PC-3 (cell line): ENCODE measurements around the gene CAPN12. TPM values are rescaled to one million over a fixed set of nuclear protein-coding genes. Genes with fewer than 3 reads are reported as not detected.

Source experiments
- ATAC-seq: fragments of 200-7000 bp; cut with Tn5 transposase; 2 replicates; pipeline ENCODE4 v1.9.1; 2020; ENCODE audit warnings: mild to moderate bottlenecking, moderate library complexity
- BruUV-seq: library from RNA; stranded (reverse); fragments of 400-500 nt; replicated peaks from 2 replicates; lab custom pipeline; 2021; lab: Mats Ljungman, UMichigan
- CTCF ChIA-PET: fragments of 300-600 bp; sonication (Branson Sonifier 250); formaldehyde crosslinking; loops from one replicate; lab custom pipeline; 2022; ENCODE audit warnings: antibody characterized with exemption; lab: Charles Lee
- POLR2A ChIA-PET: fragments of 300-600 bp; sonication (Branson Sonifier 250); formaldehyde crosslinking; loops from one replicate; lab custom pipeline; 2022; ENCODE audit warnings: antibody characterized with exemption; ENCODE audit not compliant: unreplicated experiment; lab: Charles Lee
- DNase-seq: peaks from one replicate; pipeline ENCODE4 v3.0.0-alpha.2; 2015
- H2AFZ ChIP-seq: fragments of 300-600 bp; sonication (generic); 2 replicates; pipeline ENCODE4 v1.6.0; 2016; ENCODE audit warnings: antibody characterized with exemption, low read length
- H3F3A ChIP-seq: fragments of 300-600 bp; sonication (generic); one replicate; pipeline ENCODE4 v1.6.0; 2017; ENCODE audit warnings: antibody characterized with exemption, low read length, control low read depth, mild to moderate bottlenecking; ENCODE audit not compliant: unreplicated experiment
- H3K27ac ChIP-seq: fragments of 300-600 bp; sonication (generic); 2 replicates; pipeline ENCODE4 v1.5.1; 2016; ENCODE audit warnings: mild to moderate bottlenecking, low read length
- H3K27me3 ChIP-seq: fragments of 300-600 bp; sonication (generic); 2 replicates; pipeline ENCODE4 v1.6.1; 2016; ENCODE audit warnings: low read length, mixed read lengths
- H3K36me3 ChIP-seq: fragments of 300-600 bp; sonication (generic); 2 replicates; pipeline ENCODE4 v1.6.1; 2016; ENCODE audit warnings: low read depth, mixed run types, low read length, mixed read lengths
- H3K4me1 ChIP-seq: fragments of 300-600 bp; sonication (generic); 2 replicates; pipeline ENCODE4 v1.5.1; 2016; ENCODE audit warnings: low read length; ENCODE audit not compliant: insufficient read depth
- H3K4me2 ChIP-seq: fragments of 300-600 bp; sonication (generic); 2 replicates; pipeline ENCODE4 v1.6.0; 2016; ENCODE audit warnings: low read length
- H3K4me3 ChIP-seq: fragments of 300-600 bp; sonication (generic); 2 replicates; pipeline ENCODE4 v1.5.1; 2016; ENCODE audit warnings: mild to moderate bottlenecking, low read length, mixed read lengths
- H3K79me2 ChIP-seq: fragments of 300-600 bp; sonication (generic); 2 replicates; pipeline ENCODE4 v1.6.1; 2017; ENCODE audit warnings: low read length, mixed read lengths
- H3K9ac ChIP-seq: fragments of 300-600 bp; sonication (generic); 2 replicates; pipeline ENCODE4 v1.6.0; 2016; ENCODE audit warnings: mild to moderate bottlenecking, low read length
- H3K9me2 ChIP-seq: fragments of 300-600 bp; sonication (generic); replicated peaks from 2 replicates; pipeline ENCODE4 v1.6.1; 2016; ENCODE audit warnings: mixed run types, low read length, mixed read lengths
- H3K9me3 ChIP-seq: fragments of 300-600 bp; sonication (generic); 2 replicates; pipeline ENCODE4 v1.6.1; 2016; ENCODE audit warnings: low read length, mixed read lengths
- H4K20me1 ChIP-seq: fragments of 300-600 bp; sonication (generic); 2 replicates; pipeline ENCODE4 v1.6.1; 2016; ENCODE audit warnings: low read length, mixed read lengths
- CTCF ChIP-seq: fragments of 300-600 bp; sonication (generic); conservative IDR thresholded peaks from 2 replicates; pipeline ENCODE4 v1.5.1; 2017; ENCODE audit warnings: antibody characterized with exemption, low read depth, mild to moderate bottlenecking, low read length
- EZH2 ChIP-seq: fragments of 300-600 bp; sonication (generic); IDR thresholded peaks from one replicate; pipeline ENCODE4 v1.6.1; 2017; ENCODE audit warnings: antibody characterized with exemption, mild to moderate bottlenecking, low read length; ENCODE audit not compliant: unreplicated experiment
- EZH2phosphoT487 ChIP-seq: fragments of 300-600 bp; sonication (generic); IDR thresholded peaks from 2 replicates; pipeline ENCODE4 v1.6.1; 2018; ENCODE audit warnings: mild to moderate bottlenecking, antibody characterized with exemption, low read length, borderline replicate concordance
- intact Hi-C: fragments of 100-400 bp; cut with micrococcal nuclease; formaldehyde crosslinking; loops from 2 replicates; pipeline ENCODE4 v1.9.0; 2023
- total RNA-seq: library from RNA; depleted of rRNA; stranded (reverse); fragments of >200 nt; gene quantifications from 2 replicates; pipeline ENCODE4 v1.2.3, GENCODE V29; 2014

Gene CAPN12
- total RNA-seq, 1 experiment from 2014 or later, result 3.8 TPM

GRCh38 chr19:38695317-38695683 is 49.0 kb downstream of the CAPN12 start:
- peaks cover 38% of the 10 kb centered on the region for H3K4me1 ChIP-seq
- H3K4me2 ChIP-seq, result no peak overlapping the region
- TF ChIP-seq CTCF, result no peak
- no peak for TF ChIP-seq EZH2
- TF ChIP-seq EZH2phosphoT487, result no peak
- no peaks in the 10 kb centered on the region for H3K9me3 ChIP-seq
- no peaks in the 10 kb centered on the region for H3K27me3 ChIP-seq
- no peak for DNase-seq
- peak overlapping the region; percentile 100 for H3K27ac ChIP-seq
- intact Hi-C loops, result no loop called here
- BruUV-seq, result no TSS peak
- ATAC-seq, result no peak
- no peak overlapping the region for H2AFZ ChIP-seq
- no peak overlapping the region for H3K4me3 ChIP-seq
- ChIA-PET POLR2A (no interaction called here), CTCF (no interaction called here)
- H3K9me2 ChIP-seq, result no peaks in the 10 kb centered on the region
- peaks cover 46% of the 10 kb centered on the region for H3K36me3 ChIP-seq
- H3K9ac ChIP-seq, result peak overlapping the region; percentile 98; the same call in 1 of the 2 replicates
- peaks cover 97% of the 10 kb centered on the region for H3K79me2 ChIP-seq
- peaks cover 12% of the 10 kb centered on the region for H3F3A ChIP-seq
- H4K20me1 ChIP-seq, result no peaks in the 10 kb centered on the region

GRCh38 chr19:38693380-38694223 is 50.7 kb downstream of the CAPN12 start:
- TF ChIP-seq CTCF (no peak), EZH2phosphoT487 (no peak), EZH2 (no peak)
- Histone ChIP-seq H3K79me2 (peaks cover 97% of the 10 kb centered on the region), H3K4me3 (peak overlapping the region; percentile 33; the same call in 1 of the 2 replicates), H2AFZ (no peak overlapping the region), H3F3A (peaks cover 17% of the 10 kb centered on the region), H3K4me1 (peaks cover 54% of the 10 kb centered on the region), H3K4me2 (peak overlapping the region; percentile 79), H4K20me1 (no peaks in the 10 kb centered on the region), H3K27ac (peak overlapping the region; percentile 100), H3K9me2 (no peaks in the 10 kb centered on the region), H3K36me3 (peaks cover 60% of the 10 kb centered on the region), H3K9me3 (no peaks in the 10 kb centered on the region), H3K27me3 (no peaks in the 10 kb centered on the region), H3K9ac (peak overlapping the region; percentile 98)
- DNase-seq (peak; percentile 96), ATAC-seq (peak; percentile 80)
- intact Hi-C loops, result no loop called here
- ChIA-PET POLR2A (interaction anchor here (1.0 kb wide), 1 partner anchor 46 kb away, joined by 3 read pairs; the partner anchor contains the start of gene ACTN4), CTCF (no interaction called here)
- BruUV-seq, result TSS peak; percentile 68
